Endothelial cell of umbilical vein (primary cell): ENCODE data around the gene DNHD1. TPM values are rescaled to one million over a fixed set of nuclear protein-coding genes. Genes with fewer than 3 reads are reported as not detected.

Experiments
- BruUV-seq: library from RNA; stranded (reverse); fragments of 400-500 nt; replicated peaks from 2 replicates; lab custom pipeline; 2021; lab: Mats Ljungman, UMichigan
- CTCF ChIA-PET: fragments of 300-600, 350-600 bp; sonication (Branson Sonifier 250); formaldehyde crosslinking; loops from one replicate; lab custom pipeline; 2021; ENCODE audit warnings: antibody characterized with exemption, inconsistent platforms; lab: Charles Lee
- POLR2A ChIA-PET: fragments of 300-600, 350-600 bp; sonication (Branson Sonifier 250); formaldehyde crosslinking; loops from one replicate; lab custom pipeline; 2021; ENCODE audit warnings: antibody characterized with exemption, inconsistent platforms; lab: Charles Lee
- DNase-seq: peaks from one replicate; pipeline ENCODE4 v3.0.0-alpha.2; 2011; ENCODE audit warnings: low read depth, low spot score
- FAIRE-seq: peaks from 2 replicates; lab custom pipeline; 2011; peaks lifted over from hg19 to GRCh38; lab: Jason Lieb, UNC
- H2AFZ ChIP-seq: 2 replicates; pipeline ENCODE4 v1.6.0; 2012; ENCODE audit warnings: low read depth, low read length, control low read depth, inconsistent platforms
- H3K27ac ChIP-seq: 2 replicates; pipeline ENCODE4 v1.5.1; 2011; ENCODE audit warnings: low read depth, mild to moderate bottlenecking, control low read depth, low read length, moderate library complexity; ENCODE audit not compliant: insufficient read depth
- H3K27me3 ChIP-seq, 2 experiments: 2 replicates each; pipeline versions ENCODE4 v1.6.0 to v1.6.1; 2011; ENCODE audit warnings: low read length in 2 of 2, mixed read lengths in 1 of 2; ENCODE audit not compliant: control insufficient read depth in 2 of 2, insufficient read depth in 2 of 2
- H3K36me3 ChIP-seq, 2 experiments: 2 replicates in 1 of 2; 3 replicates in 1 of 2; pipeline ENCODE4 v1.5.1; 2011; ENCODE audit warnings: low read length in 2 of 2, mild to moderate bottlenecking in 1 of 2, moderate library complexity in 1 of 2; ENCODE audit not compliant: control insufficient read depth in 2 of 2, insufficient read depth in 2 of 2; ENCODE audit errors: extremely low read depth in 1 of 2
- H3K4me1 ChIP-seq: 3 replicates; pipeline ENCODE4 v1.5.1; 2011; ENCODE audit warnings: mild to moderate bottlenecking, low read length; ENCODE audit not compliant: control insufficient read depth, insufficient read depth; ENCODE audit errors: extremely low read depth
- H3K4me2 ChIP-seq: 2 replicates; pipeline ENCODE4 v1.6.1; 2011; ENCODE audit warnings: low read length, control low read depth, mixed read lengths; ENCODE audit not compliant: insufficient read depth
- H3K4me3 ChIP-seq, 3 experiments: fragments of 200-600 bp in 1 of 3; sonication (generic), shearing (Covaris generic) in 1 of 3; replicated peaks in 1 of 3; 2 replicates each; pipeline ENCODE4 v1.5.1; 2011 to 2016; ENCODE audit warnings: control low read depth in 3 of 3, low read length in 3 of 3, mild to moderate bottlenecking in 2 of 3, inconsistent platforms in 1 of 3, low read depth in 1 of 3, moderate library complexity in 1 of 3; ENCODE audit not compliant: insufficient read depth in 1 of 3
- H3K79me2 ChIP-seq: 2 replicates; pipeline ENCODE4 v1.6.0; 2012; ENCODE audit warnings: low read length, inconsistent platforms; ENCODE audit not compliant: control insufficient read depth, insufficient read depth
- H3K9ac ChIP-seq: replicated peaks from 2 replicates; pipeline ENCODE3; 2011; ENCODE audit warnings: low read length, control low read depth; ENCODE audit not compliant: insufficient read depth; ENCODE audit errors: extremely low read depth
- H3K9me1 ChIP-seq: replicated peaks from 3 replicates; pipeline ENCODE4 v1.6.0; 2011; ENCODE audit warnings: mild to moderate bottlenecking, low read length; ENCODE audit not compliant: control insufficient read depth, insufficient read depth; ENCODE audit errors: extremely low read depth
- H3K9me3 ChIP-seq: replicated peaks from 2 replicates; pipeline ENCODE4 v1.5.1; 2012; ENCODE audit warnings: low read length, inconsistent platforms; ENCODE audit not compliant: control insufficient read depth, insufficient read depth
- H4K20me1 ChIP-seq: replicated peaks from 2 replicates; pipeline ENCODE3; 2011; ENCODE audit warnings: mild to moderate bottlenecking, low read length; ENCODE audit not compliant: control insufficient read depth, insufficient read depth; ENCODE audit errors: extremely low read depth
- EZH2 ChIP-seq: IDR thresholded peaks from 2 replicates; pipeline ENCODE4 v1.6.1; 2012; ENCODE audit warnings: borderline replicate concordance, low read depth, mild to moderate bottlenecking, moderate library complexity, low read length, inconsistent platforms; ENCODE audit not compliant: severe bottlenecking
- FOS ChIP-seq: IDR thresholded peaks from 2 replicates; pipeline ENCODE4 v1.6.1; 2011; ENCODE audit warnings: mild to moderate bottlenecking, low read length, moderate library complexity, borderline replicate concordance; ENCODE audit not compliant: insufficient read depth
- GATA2 ChIP-seq: IDR thresholded peaks from 2 replicates; pipeline ENCODE4 v1.7.0; 2011; ENCODE audit warnings: low read depth, mild to moderate bottlenecking, moderate library complexity, mixed read lengths, low read length; ENCODE audit not compliant: insufficient read length, insufficient read depth
- JUN ChIP-seq: IDR thresholded peaks from 2 replicates; pipeline ENCODE4 v1.6.1; 2011; ENCODE audit warnings: borderline replicate concordance, low read depth; ENCODE audit not compliant: insufficient read length, insufficient read depth
- MYC ChIP-seq: IDR thresholded peaks from one replicate; pipeline ENCODE4 v1.6.1; 2011; ENCODE audit warnings: mild to moderate bottlenecking, low read depth, low read length
- POLR2A ChIP-seq: IDR thresholded peaks from 2 replicates; pipeline ENCODE4 v1.6.1; 2012; ENCODE audit warnings: low read depth, mild to moderate bottlenecking, control low read depth, low read length
- POLR2AphosphoS5 ChIP-seq: IDR thresholded peaks from 2 replicates; pipeline ENCODE4 v1.6.1; 2012; ENCODE audit warnings: low read depth, mild to moderate bottlenecking, control low read depth, low read length, moderate library complexity; ENCODE audit not compliant: insufficient read depth
- dilution Hi-C: fragments of 300-500 bp; cut with MboI; formaldehyde crosslinking; loops from one replicate; pipeline ENCODE4 v1.15.0; 2019; ENCODE audit warnings: low sequenced_read_pairs; ENCODE audit not compliant: extremely low pct_ligation_motif_present
- intact Hi-C: fragments of 100-400 bp; cut with micrococcal nuclease; formaldehyde crosslinking; loops from one replicate; pipeline ENCODE4 v1.10.0; 2022
- polyA plus RNA-seq, 4 experiments: library from polyadenylated mRNA; depleted of rRNA in 3 of 4; stranded (reverse) in 3 of 4; unstranded in 1 of 4; fragments of >200 nt; gene quantifications; 2 replicates each; pipeline versions ENCODE4 v1.2.1 to v1.2.3, GENCODE V29; 2011 to 2012; ENCODE audit warnings: missing spikeins in 1 of 4
- total RNA-seq: library from RNA; stranded (reverse); gene quantifications from 2 replicates; pipeline ENCODE4 v1.2.3, GENCODE V29; 2021
- TF ChIP-seq, protein P1 (sequence below): IDR thresholded peaks from 2 replicates; pipeline ENCODE4 v1.6.1; 2011; ENCODE audit not compliant: insufficient read depth, insufficient read length
- TF ChIP-seq, protein P2 (sequence below), 2 donors: IDR thresholded peaks; 1 replicate in 1 of 2; 2 replicates in 1 of 2; pipeline ENCODE4 v1.5.1; 2011; ENCODE audit warnings: low read length in 2 of 2, mild to moderate bottlenecking in 2 of 2, moderate library complexity in 2 of 2, control low read depth in 1 of 2, inconsistent platforms in 1 of 2, low read depth in 1 of 2; ENCODE audit not compliant: insufficient read depth in 1 of 2; ENCODE audit errors: extremely low read depth in 1 of 2

DNHD1 gene
- total and polyA plus RNA-seq, 2 donors (not counting 3 experiments of a cell fraction or from before 2014, with no cell fraction given), result 3.7 to 8.6 TPM

DNA sequence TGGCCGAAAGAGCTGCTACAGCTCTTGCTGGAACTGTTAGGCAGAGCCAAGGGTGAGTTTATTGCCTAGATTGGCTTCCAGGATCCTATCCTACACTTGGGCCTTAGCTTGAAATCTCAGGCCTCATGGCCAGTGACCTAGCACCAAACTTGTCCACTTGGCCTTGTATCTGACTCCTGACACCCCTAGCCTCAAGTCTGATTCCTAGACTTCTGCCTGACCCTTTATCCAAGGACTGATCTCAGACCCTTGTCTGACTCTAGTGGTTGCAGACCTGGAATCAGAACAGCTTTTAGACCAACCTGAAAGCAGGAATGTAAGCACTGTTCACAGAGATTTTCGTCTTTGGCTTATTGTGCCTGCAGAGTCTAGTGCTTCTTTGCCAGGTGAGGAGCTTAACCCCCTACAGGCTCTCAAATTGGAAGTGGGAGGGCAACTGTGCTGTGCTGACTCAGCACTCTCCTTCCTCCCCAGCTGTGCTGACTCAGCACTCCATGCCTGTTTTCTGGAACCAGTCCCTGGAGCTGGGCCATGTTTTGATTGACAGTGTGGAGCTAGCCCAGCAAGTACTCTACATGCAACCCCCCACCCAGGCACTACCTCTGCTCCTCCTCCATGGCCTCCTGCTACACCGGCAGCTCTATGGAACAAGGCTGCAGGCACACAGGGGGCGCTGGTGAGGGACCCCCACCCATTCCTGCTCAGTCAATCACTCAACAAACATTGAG lies 71.3 kb downstream of the DNHD1 start:
- Histone ChIP-seq H3K9me3 (no peaks in the 10 kb centered on the region), H3K27me3 (no peaks in the 10 kb centered on the region), H3K9me1 (no peaks in the 10 kb centered on the region), H3K36me3 (no peaks in the 10 kb centered on the region), H3K4me3 (no peak overlapping the region), H3K4me2 (no peak overlapping the region), H3K4me1 (peaks cover 6% of the 10 kb centered on the region), H3K9ac (no peak overlapping the region), H3K27ac (no peak overlapping the region), H2AFZ (no peak overlapping the region), H3K79me2 (no peaks in the 10 kb centered on the region), H4K20me1 (no peaks in the 10 kb centered on the region)
- no TSS peak for BruUV-seq
- TF ChIP-seq POLR2AphosphoS5, result peak; percentile 43
- TF ChIP-seq, protein P1, sequence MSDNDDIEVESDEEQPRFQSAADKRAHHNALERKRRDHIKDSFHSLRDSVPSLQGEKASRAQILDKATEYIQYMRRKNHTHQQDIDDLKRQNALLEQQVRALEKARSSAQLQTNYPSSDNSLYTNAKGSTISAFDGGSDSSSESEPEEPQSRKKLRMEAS, result no peak
- FAIRE-seq (peak; percentile 76), DNase-seq (peak; percentile 66)
- dilution Hi-C loops, result no loop called here
- ChIA-PET POLR2A (no interaction called here), CTCF (interaction anchor here (0.8 to 2.8 kb wide), 7 partner anchors 9 to 149 kb away, joined by 3 to 23 read pairs (median 4); partner anchors contain the start of genes APBB1, ILK and RRP8)
- intact Hi-C loops, result loop anchor here (1.0 kb wide), 1 partner anchor 67 kb away; no protein-coding TSS in a partner anchor

DNA sequence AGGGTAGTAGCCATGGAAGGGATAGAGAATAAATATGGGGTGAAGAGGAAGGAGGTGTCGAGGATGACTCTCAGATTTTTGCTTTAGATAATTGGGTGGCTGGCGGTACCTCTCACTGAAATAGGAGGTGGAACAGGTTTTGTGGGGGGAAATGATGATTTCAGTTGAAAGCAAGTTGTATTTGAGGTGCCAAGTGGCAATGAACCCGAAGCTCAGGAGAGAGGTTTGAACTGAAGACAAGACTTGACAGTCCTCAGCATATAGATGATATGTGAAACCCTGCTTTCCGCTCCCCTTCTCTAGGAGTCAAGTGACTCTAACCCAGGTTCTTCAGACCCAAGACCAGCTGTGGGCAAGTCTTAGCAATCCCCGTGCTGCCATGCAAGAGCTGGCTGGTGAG lies 72.6 kb downstream of the DNHD1 start:
- intact Hi-C loops (no loop called here), dilution Hi-C loops (no loop called here)
- no peak overlapping the region for H3K4me3 ChIP-seq
- no peak overlapping the region for H2AFZ ChIP-seq
- TF ChIP-seq POLR2AphosphoS5 (no peak), MYC (no peak), FOS (no peak), EZH2 (no peak), GATA2 (no peak), JUN (no peak), POLR2A (no peak)
- TF ChIP-seq, protein P2, sequence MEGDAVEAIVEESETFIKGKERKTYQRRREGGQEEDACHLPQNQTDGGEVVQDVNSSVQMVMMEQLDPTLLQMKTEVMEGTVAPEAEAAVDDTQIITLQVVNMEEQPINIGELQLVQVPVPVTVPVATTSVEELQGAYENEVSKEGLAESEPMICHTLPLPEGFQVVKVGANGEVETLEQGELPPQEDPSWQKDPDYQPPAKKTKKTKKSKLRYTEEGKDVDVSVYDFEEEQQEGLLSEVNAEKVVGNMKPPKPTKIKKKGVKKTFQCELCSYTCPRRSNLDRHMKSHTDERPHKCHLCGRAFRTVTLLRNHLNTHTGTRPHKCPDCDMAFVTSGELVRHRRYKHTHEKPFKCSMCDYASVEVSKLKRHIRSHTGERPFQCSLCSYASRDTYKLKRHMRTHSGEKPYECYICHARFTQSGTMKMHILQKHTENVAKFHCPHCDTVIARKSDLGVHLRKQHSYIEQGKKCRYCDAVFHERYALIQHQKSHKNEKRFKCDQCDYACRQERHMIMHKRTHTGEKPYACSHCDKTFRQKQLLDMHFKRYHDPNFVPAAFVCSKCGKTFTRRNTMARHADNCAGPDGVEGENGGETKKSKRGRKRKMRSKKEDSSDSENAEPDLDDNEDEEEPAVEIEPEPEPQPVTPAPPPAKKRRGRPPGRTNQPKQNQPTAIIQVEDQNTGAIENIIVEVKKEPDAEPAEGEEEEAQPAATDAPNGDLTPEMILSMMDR (IDR thresholded peaks at IDR 0.05; ENCODE audit: extremely low read depth in 1 of 2, insufficient read depth in 1 of 2, low read depth in 1 of 2, low read length in 2 of 2), result no peak
- TF ChIP-seq, protein P1, result no peak
- H3K9me3 ChIP-seq, result no peaks in the 10 kb centered on the region
- H3K27ac ChIP-seq, result no peak overlapping the region
- CTCF ChIA-PET, result interaction anchor here (1.3 to 2.8 kb wide), 3 partner anchors 34 to 48 kb away, joined by 3 to 23 read pairs (median 6); partner anchors contain the start of genes ILK and RRP8
- no peaks in the 10 kb centered on the region for H3K27me3 ChIP-seq
- H3K4me2 ChIP-seq, result no peak overlapping the region
- POLR2A ChIA-PET, result interaction anchor here (0.5 kb wide), 1 partner anchor 16 kb away, joined by 3 read pairs; no protein-coding TSS in a partner anchor
- no peaks in the 10 kb centered on the region for H3K9me1 ChIP-seq
- no peak for FAIRE-seq
- peaks cover 6% of the 10 kb centered on the region for H3K4me1 ChIP-seq
- no peak overlapping the region for H3K9ac ChIP-seq
- no peak for DNase-seq
- H3K79me2 ChIP-seq, result no peaks in the 10 kb centered on the region
- H4K20me1 ChIP-seq, result no peaks in the 10 kb centered on the region
- H3K36me3 ChIP-seq, result no peaks in the 10 kb centered on the region
- no TSS peak for BruUV-seq
